Prostate gland (tissue), 2 donors: Measurements from ENCODE around the gene TMEM132D.

Experiments used
- CTCF ChIP-seq, 4 experiments: fragments of 200-600 bp in 2 of 4; fragments of 450-650 bp in 2 of 4; sonication (generic) in 2 of 4; IDR thresholded peaks; 1 replicate in 3 of 4; 2 replicates in 1 of 4; pipeline ENCODE4 v1.5.1; 2016 to 2019; ENCODE audit warnings: antibody characterized with exemption in 4 of 4, mild to moderate bottlenecking in 2 of 4, moderate library complexity in 2 of 4
- POLR2A ChIP-seq: fragments of 450-650 bp; IDR thresholded peaks from one replicate; pipeline ENCODE4 v1.6.1; 2016; ENCODE audit warnings: antibody characterized with exemption, mild to moderate bottlenecking
- POLR2AphosphoS5 ChIP-seq: sonication (generic); formaldehyde crosslinking; IDR thresholded peaks from one replicate; pipeline ENCODE4 v1.6.1; 2017; ENCODE audit warnings: antibody characterized with exemption

DNA sequence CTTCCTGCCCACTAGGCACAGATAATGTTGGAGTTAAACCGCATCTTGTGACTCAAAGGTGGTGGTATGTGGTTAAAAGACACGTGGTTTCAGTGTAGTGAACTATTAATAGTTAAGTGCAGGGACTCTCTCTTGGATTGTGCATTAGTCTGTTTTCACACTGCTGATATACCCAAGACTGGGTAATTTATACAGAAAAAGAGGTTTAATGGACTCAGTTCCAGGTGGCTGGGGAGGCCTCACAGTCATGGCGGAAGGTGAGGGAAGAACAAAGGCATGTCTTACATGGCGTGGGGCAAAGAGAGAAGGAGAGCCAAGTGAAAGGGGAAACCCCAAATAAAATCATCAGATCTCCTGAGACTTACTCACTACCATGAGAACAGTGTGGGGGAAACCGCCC, 688.3 kb downstream of the TMEM132D start:
- no peak for TF ChIP-seq CTCF (IDR thresholded peaks at IDR 0.05)
- TF ChIP-seq POLR2A = no peak
- TF ChIP-seq POLR2AphosphoS5 = no peak
